DND-41 (cell line): ENCODE data around the gene TRIM67.

Experiments
- CTCF ChIP-seq: IDR thresholded peaks from 2 replicates; pipeline ENCODE4 v1.5.1; 2012; ENCODE audit warnings: borderline replicate concordance, low read length, moderate library complexity, mild to moderate bottlenecking; ENCODE audit not compliant: poor library complexity, severe bottlenecking; ENCODE audit errors: extremely low read depth
- EZH2 ChIP-seq: IDR thresholded peaks from 3 replicates; pipeline ENCODE4 v1.6.1; 2012; ENCODE audit warnings: borderline replicate concordance, low read depth, mild to moderate bottlenecking, moderate library complexity, low read length, inconsistent platforms; ENCODE audit not compliant: severe bottlenecking

DNA sequence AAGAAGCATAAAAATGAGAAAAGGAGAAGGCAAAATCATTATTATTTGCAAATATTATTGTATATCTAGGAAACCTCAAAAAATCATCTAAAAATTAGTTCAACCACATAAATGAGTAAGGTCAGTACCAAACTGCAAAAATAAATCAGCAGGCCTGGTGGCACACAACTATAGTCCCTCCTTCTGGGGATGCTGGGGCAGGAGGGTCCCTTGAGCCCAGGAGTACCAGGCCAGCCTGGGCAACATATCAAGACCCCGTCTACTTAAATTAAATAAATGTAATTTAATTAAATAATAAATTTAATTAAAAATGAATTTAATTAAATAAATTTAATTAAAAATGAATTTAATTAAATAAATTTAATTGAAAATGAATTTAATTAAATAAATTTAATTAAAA is 40.3 kb upstream of the TRIM67 start:
- TF ChIP-seq CTCF (no peak), EZH2 (no peak)
